22Rv1 (cell line): ENCODE measurements around the gene TMEM35A.

Experiments
- ZFX ChIP-seq: fragments of 450-650 bp; IDR thresholded peaks from 2 replicates; pipeline ENCODE4 v1.6.1; 2017; ENCODE audit warnings: antibody characterized with exemption, borderline replicate concordance
- TF ChIP-seq, protein P1 (sequence below): fragments of 450-650 bp; IDR thresholded peaks from 2 replicates; pipeline ENCODE4 v1.5.1; 2017; ENCODE audit warnings: mild to moderate bottlenecking

DNA sequence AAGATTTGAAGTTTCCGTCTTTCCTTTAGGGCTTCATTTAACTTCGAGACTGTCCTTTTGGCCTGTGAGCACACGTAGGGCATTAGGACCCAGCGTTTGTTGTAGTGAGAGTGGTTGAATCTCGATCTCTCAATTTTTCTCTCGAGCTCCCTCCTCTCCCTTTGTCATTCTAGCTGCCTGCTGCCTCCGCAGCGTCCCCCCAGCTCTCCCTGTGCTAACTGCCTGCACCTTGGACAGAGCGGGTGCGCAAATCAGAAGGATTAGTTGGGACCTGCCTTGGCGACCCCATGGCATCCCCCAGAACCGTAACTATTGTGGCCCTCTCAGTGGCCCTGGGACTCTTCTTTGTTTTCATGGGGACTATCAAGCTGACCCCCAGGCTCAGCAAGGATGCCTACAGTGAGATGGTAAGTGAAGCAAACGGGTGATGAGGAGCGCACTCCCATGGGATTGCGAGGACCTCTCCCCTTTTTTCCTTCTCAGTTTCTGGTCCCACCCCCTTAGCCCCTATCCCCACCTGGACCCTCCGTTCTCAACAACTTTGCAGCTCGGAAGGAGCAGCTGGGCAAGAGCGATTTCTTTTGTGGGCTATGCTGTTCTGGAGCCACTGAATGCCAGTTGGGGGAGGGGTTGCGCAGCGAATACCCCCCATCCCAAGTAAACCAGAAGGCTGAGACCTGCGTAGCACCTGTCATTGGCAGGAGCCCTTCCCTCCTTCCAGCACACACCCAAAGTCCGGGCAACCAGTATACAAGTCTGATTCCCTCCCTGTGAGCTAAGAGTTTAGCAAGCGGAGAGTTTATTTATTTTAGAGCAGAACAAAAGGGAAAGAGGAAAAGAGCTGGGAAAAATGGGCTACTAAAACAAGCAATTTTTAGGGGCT is at the start of gene TMEM35A:
- TF ChIP-seq, protein P1, sequence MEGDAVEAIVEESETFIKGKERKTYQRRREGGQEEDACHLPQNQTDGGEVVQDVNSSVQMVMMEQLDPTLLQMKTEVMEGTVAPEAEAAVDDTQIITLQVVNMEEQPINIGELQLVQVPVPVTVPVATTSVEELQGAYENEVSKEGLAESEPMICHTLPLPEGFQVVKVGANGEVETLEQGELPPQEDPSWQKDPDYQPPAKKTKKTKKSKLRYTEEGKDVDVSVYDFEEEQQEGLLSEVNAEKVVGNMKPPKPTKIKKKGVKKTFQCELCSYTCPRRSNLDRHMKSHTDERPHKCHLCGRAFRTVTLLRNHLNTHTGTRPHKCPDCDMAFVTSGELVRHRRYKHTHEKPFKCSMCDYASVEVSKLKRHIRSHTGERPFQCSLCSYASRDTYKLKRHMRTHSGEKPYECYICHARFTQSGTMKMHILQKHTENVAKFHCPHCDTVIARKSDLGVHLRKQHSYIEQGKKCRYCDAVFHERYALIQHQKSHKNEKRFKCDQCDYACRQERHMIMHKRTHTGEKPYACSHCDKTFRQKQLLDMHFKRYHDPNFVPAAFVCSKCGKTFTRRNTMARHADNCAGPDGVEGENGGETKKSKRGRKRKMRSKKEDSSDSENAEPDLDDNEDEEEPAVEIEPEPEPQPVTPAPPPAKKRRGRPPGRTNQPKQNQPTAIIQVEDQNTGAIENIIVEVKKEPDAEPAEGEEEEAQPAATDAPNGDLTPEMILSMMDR = no peak
- no peak for TF ChIP-seq ZFX
